ENCODE measurements around the gene MYO18B. TPM values are rescaled to one million over a fixed set of nuclear protein-coding genes. Genes with fewer than 3 reads are reported as not detected.

Gene MYO18B
- total RNA-seq, 2 donors from 2014 or later = 0.03 TPM; not detected in 1

GRCh38 chr22:25744694-25745093, 2.7 kb downstream of the MYO18B start:
- ATAC-seq = no peak

GRCh38 chr22:25745341-25746011, 3.5 kb downstream of the MYO18B start:
- DNase-seq = no peak
- intact Hi-C loops (cut with DNase I, micrococcal nuclease) = no loop called here
- ATAC-seq = no peak

More at GRCh38 chr22:25744694-25745093, 2.7 kb downstream of the MYO18B start:
- intact Hi-C loops (cut with DNase I, micrococcal nuclease) = no loop called here
- DNase-seq = no peak

- ATAC-seq = peak; percentile 62
- intact Hi-C loops (cut with DNase I, micrococcal nuclease) = no loop called here
- DNase-seq = no peak
Measured at GRCh38 chr22:25746012-25746373, 4.0 kb downstream of the MYO18B start.

GRCh38 chr22:25747245-25747944, 5.4 kb downstream of the MYO18B start:
- intact Hi-C loops (cut with DNase I, micrococcal nuclease) = no loop called here
- ATAC-seq (peak; percentile 55), DNase-seq (peak; percentile 23 to 36)

- DNase-seq (no peak), ATAC-seq (no peak)
- intact Hi-C loops (cut with DNase I, micrococcal nuclease) = no loop called here
Measured at GRCh38 chr22:25748140-25748539, 6.2 kb downstream of the MYO18B start.

GRCh38 chr22:25748704-25749103, 6.7 kb downstream of the MYO18B start:
- DNase-seq (peak; percentile 54 to 62), ATAC-seq (peak; percentile 88)
- intact Hi-C loops (cut with DNase I, micrococcal nuclease) = no loop called here

- ATAC-seq (no peak), DNase-seq (no peak)
- intact Hi-C loops (cut with DNase I, micrococcal nuclease) = no loop called here
Measured at GRCh38 chr22:25749420-25750169, 7.6 kb downstream of the MYO18B start.

- ATAC-seq (no peak), DNase-seq (no peak)
- intact Hi-C loops (cut with DNase I, micrococcal nuclease) = no loop called here
Measured at GRCh38 chr22:25750569-25751173, 8.7 kb downstream of the MYO18B start.

- ATAC-seq = no peak
- intact Hi-C loops (cut with DNase I, micrococcal nuclease) = no loop called here
Measured at GRCh38 chr22:25751174-25751581, 9.2 kb downstream of the MYO18B start.

GRCh38 chr22:25752615-25753214, 10.7 kb downstream of the MYO18B start:
- ATAC-seq = no peak
- intact Hi-C loops (cut with DNase I, micrococcal nuclease) = no loop called here
- no peak for DNase-seq

More at GRCh38 chr22:25751174-25751581, 9.2 kb downstream of the MYO18B start:
- no peak for DNase-seq

GRCh38 chr22:25753252-25753651, 11.3 kb downstream of the MYO18B start:
- intact Hi-C loops (cut with DNase I, micrococcal nuclease) = no loop called here

GRCh38 chr22:25754527-25755202, 12.7 kb downstream of the MYO18B start:
- intact Hi-C loops (cut with DNase I, micrococcal nuclease) = no loop called here
- ATAC-seq (no peak), DNase-seq (peak in 1 of 2 donors; percentile 47)

More at GRCh38 chr22:25753252-25753651, 11.3 kb downstream of the MYO18B start:
- ATAC-seq = no peak
- no peak for DNase-seq

- intact Hi-C loops (cut with DNase I, micrococcal nuclease) = no loop called here
- ATAC-seq (no peak), DNase-seq (no peak)
Measured at GRCh38 chr22:25757686-25758085, 15.7 kb downstream of the MYO18B start.

GRCh38 chr22:25758316-25758715, 16.3 kb downstream of the MYO18B start:
- intact Hi-C loops (cut with DNase I, micrococcal nuclease) = no loop called here
- DNase-seq = no peak
- ATAC-seq = no peak

GRCh38 chr22:25759825-25760231, 17.8 kb downstream of the MYO18B start:
- intact Hi-C loops (cut with DNase I, micrococcal nuclease) = loop anchor here in 1 of 2 donors (10.0 kb wide), 1 partner anchor 285 kb away; no protein-coding TSS in a partner anchor
- ATAC-seq (no peak), DNase-seq (no peak)

- DNase-seq (no peak), ATAC-seq (no peak)
- intact Hi-C loops (cut with DNase I, micrococcal nuclease) = loop anchor here in 1 of 2 donors (10.0 kb wide), 1 partner anchor 285 kb away; no protein-coding TSS in a partner anchor
Measured at GRCh38 chr22:25760294-25760693, 18.3 kb downstream of the MYO18B start.

GRCh38 chr22:25760848-25761595, 19.0 kb downstream of the MYO18B start:
- DNase-seq (no peak), ATAC-seq (no peak)
- intact Hi-C loops (cut with DNase I, micrococcal nuclease) = loop anchor here in 1 of 2 donors (10.0 kb wide), 1 partner anchor 286 kb away; no protein-coding TSS in a partner anchor
